OCI-LY7 (cell line): Measurements from ENCODE around the gene MTFR2. TPM values are rescaled to one million over a fixed set of nuclear protein-coding genes. Genes with fewer than 3 reads are reported as not detected.

Source experiments
- BruUV-seq: library from RNA; stranded (reverse); fragments of 400-500 nt; replicated peaks from 2 replicates; lab custom pipeline; 2021; lab: Mats Ljungman, UMichigan
- CTCF ChIA-PET: fragments of 300-600 bp; sonication (Branson Sonifier 250); formaldehyde crosslinking; loops from one replicate; lab custom pipeline; 2022; ENCODE audit warnings: antibody characterized with exemption; ENCODE audit not compliant: unreplicated experiment; lab: Charles Lee
- POLR2A ChIA-PET: fragments of 300-600 bp; sonication (Branson Sonifier 250); formaldehyde crosslinking; loops from one replicate; lab custom pipeline; 2022; ENCODE audit warnings: antibody characterized with exemption; lab: Charles Lee
- DNase-seq: peaks from one replicate; pipeline ENCODE4 v3.0.0-alpha.2; 2015; ENCODE audit warnings: low spot score
- H2AFZ ChIP-seq: fragments of 200-600 bp; sonication (generic), shearing (Covaris generic); 2 replicates; pipeline ENCODE4 v1.6.1; 2014; ENCODE audit warnings: mild to moderate bottlenecking, antibody characterized with exemption, low read length, moderate library complexity
- H3K27ac ChIP-seq: fragments of 200-600 bp; sonication (generic); 2 replicates; pipeline ENCODE4 v1.5.1; 2014; ENCODE audit warnings: mixed run types, low read depth, mild to moderate bottlenecking, moderate library complexity, low read length, inconsistent platforms; ENCODE audit not compliant: poor library complexity, severe bottlenecking
- H3K36me3 ChIP-seq: fragments of 200-600 bp; sonication (generic); 2 replicates; pipeline ENCODE4 v1.6.1; 2014; ENCODE audit warnings: mild to moderate bottlenecking, antibody characterized with exemption, low read length, moderate library complexity, mixed read lengths; ENCODE audit not compliant: insufficient read depth
- H3K4me1 ChIP-seq: fragments of 200-600 bp; sonication (generic); 2 replicates; pipeline ENCODE4 v1.5.1; 2014; ENCODE audit warnings: mild to moderate bottlenecking, low read length; ENCODE audit not compliant: insufficient read depth, poor library complexity, severe bottlenecking
- H3K4me2 ChIP-seq: fragments of 200-600 bp; sonication (generic); 2 replicates; pipeline ENCODE4 v1.6.1; 2014; ENCODE audit warnings: mild to moderate bottlenecking, low read length
- H3K4me3 ChIP-seq: fragments of 200-600 bp; sonication (generic); 2 replicates; pipeline ENCODE4 v1.5.1; 2014; ENCODE audit warnings: mild to moderate bottlenecking, low read depth, low read length; ENCODE audit not compliant: poor library complexity, severe bottlenecking
- H3K79me2 ChIP-seq: fragments of 200-600 bp; sonication (generic); 2 replicates; pipeline ENCODE4 v1.6.1; 2016; ENCODE audit warnings: low read depth, mild to moderate bottlenecking, low read length, moderate library complexity, mixed read lengths; ENCODE audit not compliant: insufficient read depth
- H3K9me2 ChIP-seq: fragments of 200-600 bp; sonication (generic); 2 replicates; pipeline ENCODE4 v1.6.1; 2016; ENCODE audit warnings: mild to moderate bottlenecking, low read length, mixed read lengths; ENCODE audit not compliant: insufficient read depth
- H3K9me3 ChIP-seq: fragments of 200-600 bp; sonication (generic); 2 replicates; pipeline ENCODE4 v1.6.1; 2014; ENCODE audit warnings: mild to moderate bottlenecking, mixed run types, low read length, mixed read lengths
- H4K20me1 ChIP-seq: fragments of 200-600 bp; sonication (generic); 2 replicates; pipeline ENCODE4 v1.6.1; 2014; ENCODE audit warnings: mild to moderate bottlenecking, antibody characterized with exemption, low read length, moderate library complexity, mixed read lengths; ENCODE audit not compliant: insufficient read depth
- CTCF ChIP-seq: fragments of 200-600 bp; sonication (generic); conservative IDR thresholded peaks from 2 replicates; pipeline ENCODE4 v1.5.1; 2014; ENCODE audit warnings: mild to moderate bottlenecking, antibody characterized with exemption, low read length, moderate library complexity, mixed read lengths
- EZH2phosphoT487 ChIP-seq: fragments of 200-600 bp; sonication (generic); IDR thresholded peaks from 2 replicates; pipeline ENCODE4 v1.6.1; 2018; ENCODE audit warnings: low read depth, borderline replicate concordance, mild to moderate bottlenecking, mixed run types, antibody characterized with exemption, low read length, moderate library complexity, mixed read lengths
- intact Hi-C: fragments of 100-400 bp; cut with micrococcal nuclease; formaldehyde crosslinking; loops from one replicate; pipeline ENCODE4 v1.10.0; 2022; ENCODE audit not compliant: unreplicated experiment
- total RNA-seq, 2 experiments: library from RNA; depleted of rRNA in 1 of 2; stranded (reverse); fragments of >200 nt in 1 of 2; shearing (Covaris generic) in 1 of 2; gene quantifications; 2 replicates each; pipeline ENCODE4 v1.2.3, GENCODE V29; 2014 to 2022

MTFR2 gene
- total RNA-seq, 2 experiments from 2014 or later = 9.3 to 32.9 TPM

GRCh38 chr6:136213012-136213539 lies 37.0 kb downstream of the MTFR2 start:
- no peaks in the 10 kb centered on the region for H3K4me1 ChIP-seq
- no TSS peak for BruUV-seq

GRCh38 chr6:136212608-136213007 lies 37.5 kb downstream of the MTFR2 start:
- Histone ChIP-seq H3K27ac (no peak overlapping the region), H3K4me3 (no peak overlapping the region), H3K36me3 (no peaks in the 10 kb centered on the region), H3K9me2 (no peaks in the 10 kb centered on the region), H3K4me1 (no peaks in the 10 kb centered on the region), H4K20me1 (no peaks in the 10 kb centered on the region), H3K9me3 (no peaks in the 10 kb centered on the region), H3K79me2 (no peaks in the 10 kb centered on the region), H2AFZ (no peak overlapping the region), H3K4me2 (no peak overlapping the region)
- ChIA-PET CTCF (no interaction called here), POLR2A (interaction anchor here (1.1 kb wide), 1 partner anchor 19 kb away, joined by 4 read pairs; no protein-coding TSS in a partner anchor)
- intact Hi-C loops = no loop called here
- BruUV-seq = no TSS peak
- no peak for DNase-seq
- TF ChIP-seq CTCF = no peak
- no peak for TF ChIP-seq EZH2phosphoT487

More at GRCh38 chr6:136213012-136213539, 37.0 kb downstream of the MTFR2 start:
- no peaks in the 10 kb centered on the region for H3K9me2 ChIP-seq
- H3K36me3 ChIP-seq = no peaks in the 10 kb centered on the region
- no peaks in the 10 kb centered on the region for H3K79me2 ChIP-seq
- no peak overlapping the region for H3K4me3 ChIP-seq
- no peak overlapping the region for H3K27ac ChIP-seq
- H4K20me1 ChIP-seq = no peaks in the 10 kb centered on the region
- H2AFZ ChIP-seq = no peak overlapping the region
- CTCF ChIA-PET = no interaction called here
- H3K9me3 ChIP-seq = no peaks in the 10 kb centered on the region
- intact Hi-C loops = no loop called here
- TF ChIP-seq EZH2phosphoT487 (no peak), CTCF (no peak)
- no peak overlapping the region for H3K4me2 ChIP-seq
- no peak for DNase-seq
- POLR2A ChIA-PET = interaction anchor here (1.1 kb wide), 1 partner anchor 19 kb away, joined by 4 read pairs; no protein-coding TSS in a partner anchor

- intact Hi-C loops = no loop called here
- H3K4me3 ChIP-seq = no peak overlapping the region
- ChIA-PET CTCF (no interaction called here), POLR2A (no interaction called here)
- H3K9me2 ChIP-seq = no peaks in the 10 kb centered on the region
- no peaks in the 10 kb centered on the region for H3K4me1 ChIP-seq
- H2AFZ ChIP-seq = no peak overlapping the region
- no peaks in the 10 kb centered on the region for H4K20me1 ChIP-seq
- H3K9me3 ChIP-seq = no peaks in the 10 kb centered on the region
- TF ChIP-seq EZH2phosphoT487 (no peak), CTCF (no peak)
- H3K27ac ChIP-seq = no peak overlapping the region
- no peak overlapping the region for H3K4me2 ChIP-seq
- H3K36me3 ChIP-seq = no peaks in the 10 kb centered on the region
- no peak for DNase-seq
- BruUV-seq = no TSS peak
- H3K79me2 ChIP-seq = no peaks in the 10 kb centered on the region
Measured at GRCh38 chr6:136210398-136211165, 39.5 kb downstream of the MTFR2 start.
